BLaER1 treated with 17β-estradiol and CSF1 and Interleukin-3, amounts not matched to agents 10 nM and 100 nM (cell line): ENCODE data around the gene GRK2.
A peak's percentile ranks its signal among the peaks of the same experiment; 100 is the strongest.

Experiments used
- H3K27ac ChIP-seq, 11 experiments: shearing (Covaris generic); formaldehyde crosslinking; 2 replicates each; pipeline ENCODE4 v1.8.1; 2022
- H3K27me3 ChIP-seq, 11 experiments: shearing (Covaris generic); formaldehyde crosslinking; 2 replicates each; pipeline ENCODE4 v1.8.1; 2022
- H3K36me3 ChIP-seq, 11 experiments: shearing (Covaris generic); formaldehyde crosslinking; 2 replicates each; pipeline ENCODE4 v1.8.1; 2022
- H3K4me1 ChIP-seq, 10 experiments: shearing (Covaris generic); formaldehyde crosslinking; 2 replicates each; pipeline ENCODE4 v1.8.1; 2022
- H3K4me2 ChIP-seq, 11 experiments: shearing (Covaris generic); formaldehyde crosslinking; 2 replicates each; pipeline ENCODE4 v1.8.1; 2022
- H3K4me3 ChIP-seq, 10 experiments: shearing (Covaris generic); formaldehyde crosslinking; 2 replicates each; pipeline ENCODE4 v1.8.1; 2022
- H3K9ac ChIP-seq, 11 experiments: shearing (Covaris generic); formaldehyde crosslinking; 2 replicates each; pipeline ENCODE4 v1.8.1; 2022
- H3K9me3 ChIP-seq, 11 experiments: shearing (Covaris generic); formaldehyde crosslinking; replicated peaks in 1 of 11; 2 replicates each; pipeline ENCODE4 v1.8.1; 2022
- H4K20me1 ChIP-seq, 11 experiments: shearing (Covaris generic); formaldehyde crosslinking; 2 replicates each; pipeline ENCODE4 v1.8.1; 2022
- Cebpa-rat ChIP-seq, 11 experiments: shearing (Covaris generic); IDR thresholded peaks; 2 replicates each; pipeline ENCODE4 v1.8.1; 2022

The GRK2 gene

DNA sequence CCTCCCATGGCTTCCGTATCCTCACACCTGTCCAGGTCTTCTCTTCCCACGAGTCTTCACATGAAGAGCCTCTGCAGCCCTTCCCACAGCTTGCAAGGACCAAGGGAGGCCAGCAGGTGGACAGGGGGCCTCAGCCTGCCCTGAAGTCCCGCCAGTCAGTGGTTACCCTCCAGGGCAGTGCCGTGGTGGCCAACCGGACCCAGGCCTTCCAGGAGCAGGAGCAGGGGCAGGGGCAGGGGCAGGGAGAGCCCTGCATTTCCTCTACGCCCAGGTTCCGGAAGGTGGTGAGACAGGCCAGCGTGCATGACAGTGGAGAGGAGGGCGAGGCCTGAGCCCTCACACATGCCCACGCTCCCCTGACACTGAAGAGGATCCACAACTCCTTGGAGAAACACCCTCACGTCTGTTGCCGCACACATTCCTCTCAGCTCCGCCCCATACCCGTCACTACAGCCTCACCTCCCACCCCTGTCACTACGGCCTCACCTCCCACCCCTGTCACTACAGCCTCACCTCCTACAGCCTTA, 45.3 kb downstream of the GRK2 start:
- H3K27me3 ChIP-seq: no peaks in the 10 kb centered on the region
- peaks cover 52 to 71% (median 54%) of the 10 kb centered on the region in 11 experiments for H3K36me3 ChIP-seq
- peak overlapping the region in 3 of 11 experiments; percentile 28 to 55 (median 48); a peak in 4 of 22 replicates for H3K27ac ChIP-seq
- peak overlapping the region in 5 of 11 experiments; percentile 9 to 45 (median 30); a peak in 5 of 22 replicates for H3K9ac ChIP-seq
- no peak overlapping the region for H3K4me3 ChIP-seq
- peak overlapping the region in 6 of 11 experiments; percentile 22 to 87 (median 71); a peak in 10 of 22 replicates for H3K4me2 ChIP-seq
- H3K4me1 ChIP-seq: peaks cover 17 to 71% (median 43%) of the 10 kb centered on the region in 10 experiments
- peaks cover 0 to 62% (median 14%) of the 10 kb centered on the region in 11 experiments; a peak in 10 of 22 replicates for H4K20me1 ChIP-seq
- no peaks in the 10 kb centered on the region for H3K9me3 ChIP-seq
- TF ChIP-seq Cebpa-rat (IDR thresholded peaks at IDR 0.05): no peak

GRCh38 chr11:67312187-67313021, 46.1 kb downstream of the GRK2 start:
- peaks cover 44 to 63% (median 46%) of the 10 kb centered on the region in 11 experiments for H3K36me3 ChIP-seq
- peaks cover 22 to 71% (median 45%) of the 10 kb centered on the region in 10 experiments for H3K4me1 ChIP-seq
- H3K9ac ChIP-seq: peak overlapping the region in 8 of 11 experiments; percentile 5 to 35 (median 24); a peak in 8 of 22 replicates
- no peaks in the 10 kb centered on the region for H3K27me3 ChIP-seq
- peaks cover 0 to 54% (median 9%) of the 10 kb centered on the region in 11 experiments; a peak in 10 of 22 replicates for H4K20me1 ChIP-seq
- no peak overlapping the region for H3K4me3 ChIP-seq
- peak overlapping the region in 7 of 11 experiments; percentile 18 to 55 (median 33); a peak in 9 of 22 replicates for H3K27ac ChIP-seq
- TF ChIP-seq Cebpa-rat (IDR thresholded peaks at IDR 0.05): no peak
- H3K4me2 ChIP-seq: peak overlapping the region in 10 of 11 experiments; percentile 22 to 87 (median 60); a peak in 18 of 22 replicates
- H3K9me3 ChIP-seq: no peaks in the 10 kb centered on the region

GRCh38 chr11:67313125-67313890, 47.0 kb downstream of the GRK2 start:
- Histone ChIP-seq H3K4me2 (peak overlapping the region in 10 of 11 experiments; percentile 22 to 87 (median 60); a peak in 15 of 22 replicates), H3K4me1 (peaks cover 25 to 75% (median 49%) of the 10 kb centered on the region in 10 experiments), H3K27ac (peak overlapping the region in 5 of 11 experiments; percentile 18 to 48 (median 29); a peak in 3 of 22 replicates), H3K27me3 (peaks cover 0 to 4% (median 0%) of the 10 kb centered on the region in 11 experiments; a peak in 6 of 22 replicates), H3K9me3 (no peaks in the 10 kb centered on the region), H3K36me3 (peaks cover 36 to 54% (median 37%) of the 10 kb centered on the region in 11 experiments), H4K20me1 (peaks cover 0 to 45% (median 8%) of the 10 kb centered on the region in 11 experiments; a peak in 9 of 22 replicates), H3K9ac (peak overlapping the region in 4 of 11 experiments; percentile 20 to 35 (median 27); a peak in 5 of 22 replicates), H3K4me3 (no peak overlapping the region)
- TF ChIP-seq Cebpa-rat (IDR thresholded peaks at IDR 0.05): no peak

DNA sequence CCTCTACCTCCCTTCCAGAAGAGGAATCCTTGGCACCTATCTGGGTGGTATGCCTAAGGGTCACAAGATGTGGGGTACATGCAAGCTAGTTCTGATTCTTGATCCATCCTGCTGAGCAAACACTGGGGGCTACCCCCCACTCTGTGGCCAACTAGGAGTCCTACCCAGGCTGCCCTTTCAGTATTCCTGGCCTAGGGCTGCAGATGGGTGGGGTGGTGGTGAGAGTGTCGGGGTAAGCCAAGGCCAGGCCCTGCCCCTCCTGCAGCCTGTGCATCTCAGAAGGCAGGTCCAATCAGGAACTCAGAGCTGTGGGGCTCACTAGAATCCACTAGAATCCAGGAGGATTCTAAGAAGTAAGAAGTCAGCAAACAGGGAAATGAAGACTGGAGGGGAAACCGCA, 47.9 kb downstream of the GRK2 start:
- TF ChIP-seq Cebpa-rat (IDR thresholded peaks at IDR 0.05): no peak
- Histone ChIP-seq H3K4me1 (peaks cover 34 to 83% (median 56%) of the 10 kb centered on the region in 10 experiments), H3K9ac (no peak overlapping the region; a peak in 1 of 22 replicates), H3K4me2 (peak overlapping the region in 2 of 11 experiments; percentile 22 to 33; a peak in 4 of 22 replicates), H4K20me1 (peaks cover 0 to 36% (median 3%) of the 10 kb centered on the region in 11 experiments; a peak in 9 of 22 replicates), H3K27me3 (peaks cover 0 to 8% (median 0%) of the 10 kb centered on the region in 11 experiments; a peak in 6 of 22 replicates), H3K9me3 (no peaks in the 10 kb centered on the region), H3K36me3 (peaks cover 27 to 45% (median 28%) of the 10 kb centered on the region in 11 experiments), H3K4me3 (no peak overlapping the region), H3K27ac (no peak overlapping the region)

DNA sequence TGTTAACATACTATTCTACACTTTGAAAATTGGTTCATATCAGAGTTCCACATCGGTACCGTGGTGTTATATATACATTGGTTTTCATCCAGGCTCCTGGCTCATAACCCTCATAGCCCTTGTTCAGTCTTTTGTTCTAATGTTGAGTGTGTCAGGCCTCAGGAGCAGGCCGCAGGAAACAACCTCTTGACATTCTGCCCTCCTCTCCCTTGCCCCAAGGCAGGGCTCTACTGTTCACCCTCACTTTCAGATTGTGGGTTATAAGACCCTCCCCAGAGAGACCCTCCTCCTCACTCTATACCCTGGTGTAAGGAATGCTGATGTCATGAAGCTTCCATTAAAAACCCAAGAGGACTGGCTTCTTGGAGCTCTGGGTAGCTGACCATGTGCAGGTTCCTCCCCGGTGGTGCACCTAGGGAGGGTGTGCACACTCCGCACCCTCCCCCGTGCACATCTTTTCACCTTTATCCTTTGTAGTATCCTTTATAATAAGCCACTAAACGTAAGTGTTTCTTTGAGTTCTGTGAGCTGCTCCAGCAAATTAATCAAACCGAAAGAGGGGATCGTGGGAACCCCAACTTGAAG, 49.1 kb downstream of the GRK2 start:
- peaks cover 35 to 75% (median 55%) of the 10 kb centered on the region in 10 experiments for H3K4me1 ChIP-seq
- H3K4me3 ChIP-seq: no peak overlapping the region
- H3K27me3 ChIP-seq: peaks cover 0 to 8% (median 0%) of the 10 kb centered on the region in 11 experiments; a peak in 6 of 22 replicates
- peaks cover 15 to 33% (median 16%) of the 10 kb centered on the region in 11 experiments; a peak in 19 of 22 replicates for H3K36me3 ChIP-seq
- no peak overlapping the region for H3K27ac ChIP-seq
- no peak overlapping the region for H3K9ac ChIP-seq
- H4K20me1 ChIP-seq: peaks cover 0 to 24% (median 0%) of the 10 kb centered on the region in 11 experiments; a peak in 7 of 22 replicates
- no peaks in the 10 kb centered on the region for H3K9me3 ChIP-seq
- TF ChIP-seq Cebpa-rat (IDR thresholded peaks at IDR 0.05): no peak
- peak overlapping the region in 1 of 11 experiments; percentile 13; a peak in 3 of 22 replicates for H3K4me2 ChIP-seq

GRCh38 chr11:67316882-67317204, 50.6 kb downstream of the GRK2 start:
- peaks cover under 1 to 18% (median 2%) of the 10 kb centered on the region in 11 experiments; a peak in 14 of 22 replicates for H3K36me3 ChIP-seq
- TF ChIP-seq Cebpa-rat (IDR thresholded peaks at IDR 0.05): no peak
- H3K27me3 ChIP-seq: peaks cover 0 to 8% (median 0%) of the 10 kb centered on the region in 11 experiments; a peak in 6 of 22 replicates
- H3K27ac ChIP-seq: peak overlapping the region; percentile 37 to 83 (median 75); a peak in 21 of 22 replicates
- H3K9ac ChIP-seq: peak overlapping the region; percentile 68 to 83 (median 79)
- peak overlapping the region; percentile 69 to 85 (median 78) for H3K4me3 ChIP-seq
- H3K4me2 ChIP-seq: peak overlapping the region; percentile 95 to 100 (median 99)
- peaks cover 31 to 60% (median 49%) of the 10 kb centered on the region in 10 experiments for H3K4me1 ChIP-seq
- no peaks in the 10 kb centered on the region for H3K9me3 ChIP-seq
- H4K20me1 ChIP-seq: peaks cover 0 to 10% (median 0%) of the 10 kb centered on the region in 11 experiments; a peak in 4 of 22 replicates

- Histone ChIP-seq H3K36me3 (peaks cover 0 to 15% (median 0%) of the 10 kb centered on the region in 11 experiments; a peak in 5 of 22 replicates), H3K4me3 (peak overlapping the region; percentile 69 to 85 (median 78)), H3K27me3 (peaks cover 0 to 8% (median 0%) of the 10 kb centered on the region in 11 experiments; a peak in 6 of 22 replicates), H4K20me1 (peaks cover 0 to 6% (median 0%) of the 10 kb centered on the region in 11 experiments; a peak in 2 of 22 replicates), H3K4me2 (peak overlapping the region; percentile 95 to 100 (median 99)), H3K9me3 (no peaks in the 10 kb centered on the region), H3K27ac (peak overlapping the region; percentile 37 to 83 (median 75); a peak in 21 of 22 replicates), H3K9ac (peak overlapping the region; percentile 68 to 83 (median 79)), H3K4me1 (peaks cover 28 to 55% (median 45%) of the 10 kb centered on the region in 10 experiments)
- no peak for TF ChIP-seq Cebpa-rat (IDR thresholded peaks at IDR 0.05)
Observed at GRCh38 chr11:67317205-67317887, 51.1 kb downstream of the GRK2 start.
